Activated T-helper 1 cell treated with anti-CD3 and anti-CD28 coated beads, Interleukin-12 subunit alpha, Interleukin-12 subunit beta, Interleukin-2, Interleukin-4 antibody, amounts not matched to agents 30 ng/mL and 10 ng/mL and 1 ng/mL, durations not matched to agents 14 hours and 24 hours and 36 hours (primary cell): ENCODE results near the gene FAM216B. TPM values are rescaled to one million over a fixed set of nuclear protein-coding genes. Genes with fewer than 3 reads are reported as not detected.

Source experiments
- DNase-seq: peaks from one replicate; pipeline ENCODE4 v3.0.0; 2021; ENCODE audit warnings: low spot score
- H3K27ac Mint-ChIP-seq: one replicate; pipeline ENCODE4 v1.8.0; 2021; ENCODE audit warnings: mild to moderate bottlenecking, mixed read lengths
- H3K27me3 Mint-ChIP-seq: one replicate; pipeline ENCODE4 v1.8.0; 2022; ENCODE audit warnings: mild to moderate bottlenecking, moderate library complexity, mixed read lengths; ENCODE audit not compliant: insufficient read depth
- H3K36me3 Mint-ChIP-seq: one replicate; pipeline ENCODE4 v1.8.0; 2021; ENCODE audit warnings: low read depth, mixed read lengths
- H3K4me1 Mint-ChIP-seq: one replicate; pipeline ENCODE4 v1.8.0; 2021; ENCODE audit warnings: low read depth, mixed read lengths
- H3K4me3 Mint-ChIP-seq: one replicate; pipeline ENCODE4 v1.8.0; 2021; ENCODE audit warnings: mild to moderate bottlenecking, moderate library complexity, mixed read lengths
- H3K9me3 Mint-ChIP-seq: one replicate; pipeline ENCODE4 v1.8.0; 2021; ENCODE audit warnings: mixed read lengths
- intact Hi-C: fragments of 100-400 bp; cut with micrococcal nuclease; formaldehyde crosslinking; loops from one replicate; pipeline ENCODE4 v1.15.1; 2024
- total RNA-seq: library from RNA; stranded (reverse); gene quantifications from 2 replicates; pipeline ENCODE4 v1.2.3, GENCODE V29; 2022

The FAM216B gene
- not detected in 2 replicates for total RNA-seq

DNA sequence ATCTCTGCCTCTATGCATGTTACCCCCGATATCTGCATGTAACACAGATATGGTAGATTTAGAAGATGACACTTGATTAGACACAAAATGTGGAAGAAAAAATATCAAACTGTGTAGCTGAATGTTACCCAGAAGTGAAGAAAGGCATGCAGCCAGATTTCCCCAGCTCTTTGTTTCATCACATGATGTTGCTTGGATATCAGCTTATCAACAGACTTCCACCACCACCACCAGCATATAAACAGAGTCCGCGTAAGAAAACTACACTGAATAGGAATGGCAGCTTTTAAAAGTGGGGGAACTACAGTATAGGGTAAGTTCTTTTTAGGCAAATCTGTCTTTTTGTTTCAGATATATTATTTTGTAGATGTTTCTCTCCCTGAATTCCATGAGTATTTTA, at the start of gene FAM216B:
TSS of gene FAM216B (plus strand) at position 233 of the 400 bp plus-strand sequence. CDS start 2,484 bp downstream, outside the sequence.
- peaks cover 2% of the 10 kb centered on the region for H3K27me3 Mint-ChIP-seq
- intact Hi-C loops: no loop called here
- H3K27ac Mint-ChIP-seq: no peak within 1 kb of the TSS
- no peak for DNase-seq
- H3K9me3 Mint-ChIP-seq: no peaks in the 10 kb centered on the region
- no peaks in the 10 kb centered on the region for H3K4me1 Mint-ChIP-seq
- no peak within 1 kb of the TSS for H3K4me3 Mint-ChIP-seq
- no peaks in the 10 kb centered on the region for H3K36me3 Mint-ChIP-seq

DNA sequence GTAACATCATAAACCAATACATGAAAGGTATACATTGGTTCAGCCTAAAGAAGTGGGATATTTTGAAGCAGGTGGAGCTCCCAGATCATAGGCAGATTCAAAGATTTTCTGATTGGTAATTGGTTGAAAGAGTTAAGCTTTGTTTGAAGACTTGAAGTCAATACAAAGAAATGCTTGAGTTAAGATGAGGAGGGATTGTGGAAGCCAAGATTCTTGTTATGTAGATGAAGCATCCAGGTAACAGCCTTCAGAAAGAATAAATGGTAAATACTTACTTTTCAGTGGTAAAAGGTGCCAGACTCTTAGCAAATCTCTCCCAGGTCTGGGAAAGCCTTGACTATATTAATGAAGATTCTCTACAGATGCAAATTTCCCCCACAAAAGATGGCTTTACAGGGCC, 49.3 kb upstream of the FAM216B start:
- no peak overlapping the region for H3K4me3 Mint-ChIP-seq
- H3K27ac Mint-ChIP-seq: no peak overlapping the region
- no peaks in the 10 kb centered on the region for H3K36me3 Mint-ChIP-seq
- intact Hi-C loops: no loop called here
- no peak for DNase-seq
- H3K9me3 Mint-ChIP-seq: no peaks in the 10 kb centered on the region
- H3K4me1 Mint-ChIP-seq: no peaks in the 10 kb centered on the region
- H3K27me3 Mint-ChIP-seq: peaks cover 14% of the 10 kb centered on the region

DNA sequence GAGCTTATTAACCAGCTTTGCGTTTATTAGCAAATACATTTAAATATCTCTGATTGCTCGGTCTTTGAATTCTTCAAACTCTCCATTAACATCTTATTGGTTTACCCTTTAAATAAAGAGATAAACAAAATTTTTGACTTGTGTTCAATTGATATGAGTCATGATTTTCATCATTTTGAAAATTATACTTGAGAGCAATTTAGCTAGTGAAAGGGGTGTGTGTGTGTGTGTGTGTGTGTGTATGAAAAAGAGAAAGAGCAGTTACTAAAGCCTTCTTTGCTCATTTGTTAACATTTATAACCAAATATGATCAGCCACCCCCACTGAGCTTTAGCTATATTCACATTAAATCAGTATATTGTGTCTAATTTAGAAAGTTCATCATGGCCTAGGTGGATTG, 48.3 kb upstream of the FAM216B start:
- intact Hi-C loops: no loop called here
- no peak overlapping the region for H3K27ac Mint-ChIP-seq
- no peaks in the 10 kb centered on the region for H3K36me3 Mint-ChIP-seq

GRCh38 chr13:42735010-42735409, 46.4 kb upstream of the FAM216B start:
- H3K27ac Mint-ChIP-seq: no peak overlapping the region
- no peak overlapping the region for H3K4me3 Mint-ChIP-seq
- H3K27me3 Mint-ChIP-seq: peaks cover 18% of the 10 kb centered on the region
- H3K9me3 Mint-ChIP-seq: no peaks in the 10 kb centered on the region
- H3K4me1 Mint-ChIP-seq: no peaks in the 10 kb centered on the region
- no peak for DNase-seq
- intact Hi-C loops: no loop called here
- no peaks in the 10 kb centered on the region for H3K36me3 Mint-ChIP-seq

More for the DNA sequence above, 48.3 kb upstream of the FAM216B start:
- H3K27me3 Mint-ChIP-seq: peaks cover 19% of the 10 kb centered on the region
- H3K4me3 Mint-ChIP-seq: no peak overlapping the region
- no peaks in the 10 kb centered on the region for H3K9me3 Mint-ChIP-seq
- no peak for DNase-seq
- H3K4me1 Mint-ChIP-seq: no peaks in the 10 kb centered on the region

DNA sequence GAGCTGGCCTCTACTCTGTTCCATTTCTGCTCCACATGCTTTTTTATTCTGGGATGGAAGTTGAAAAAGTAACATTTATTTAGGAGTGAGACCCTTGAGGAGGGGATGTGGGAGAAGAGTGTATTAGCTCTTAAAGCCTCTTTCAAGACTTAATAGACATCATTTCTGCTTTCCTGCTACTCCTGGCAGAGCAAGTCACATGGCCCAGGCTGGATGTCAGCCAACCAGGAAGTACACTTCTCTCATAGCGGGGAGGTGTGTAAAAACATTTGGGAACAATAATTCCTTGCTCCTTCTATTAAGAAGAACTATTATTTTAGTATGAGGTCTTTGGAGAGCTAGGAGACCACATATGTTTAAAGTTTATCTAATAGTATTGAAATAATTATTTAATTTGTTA, 40.6 kb upstream of the FAM216B start:
- Mint-ChIP-seq H3K36me3 (no peaks in the 10 kb centered on the region), H3K9me3 (no peaks in the 10 kb centered on the region), H3K27me3 (peaks cover 12% of the 10 kb centered on the region), H3K27ac (no peak overlapping the region), H3K4me3 (no peak overlapping the region), H3K4me1 (no peaks in the 10 kb centered on the region)
- no peak for DNase-seq
- intact Hi-C loops: no loop called here

DNA sequence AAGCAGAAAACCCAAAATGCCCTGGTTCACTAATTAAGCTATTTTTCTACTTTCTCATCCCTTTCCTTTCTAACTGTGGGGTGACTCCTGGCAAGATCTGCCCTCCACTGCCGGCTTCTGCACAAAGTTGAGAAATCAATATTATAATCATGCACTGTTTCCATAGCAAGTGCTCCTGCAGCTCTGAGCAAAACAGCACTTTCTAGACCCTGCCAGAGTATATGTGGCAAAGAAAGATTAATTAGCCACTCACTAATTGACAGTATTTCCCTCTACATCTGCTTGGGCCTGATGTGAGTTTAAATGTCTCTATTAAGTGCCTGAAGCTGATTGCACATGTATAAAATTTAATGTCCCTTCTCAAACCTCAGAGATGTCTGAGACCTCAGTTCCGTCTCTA, 39.5 kb upstream of the FAM216B start:
- Mint-ChIP-seq H3K36me3 (no peaks in the 10 kb centered on the region), H3K27me3 (peaks cover 12% of the 10 kb centered on the region), H3K4me3 (no peak overlapping the region), H3K4me1 (no peaks in the 10 kb centered on the region), H3K9me3 (no peaks in the 10 kb centered on the region), H3K27ac (no peak overlapping the region)
- no peak for DNase-seq
- intact Hi-C loops: no loop called here

DNA sequence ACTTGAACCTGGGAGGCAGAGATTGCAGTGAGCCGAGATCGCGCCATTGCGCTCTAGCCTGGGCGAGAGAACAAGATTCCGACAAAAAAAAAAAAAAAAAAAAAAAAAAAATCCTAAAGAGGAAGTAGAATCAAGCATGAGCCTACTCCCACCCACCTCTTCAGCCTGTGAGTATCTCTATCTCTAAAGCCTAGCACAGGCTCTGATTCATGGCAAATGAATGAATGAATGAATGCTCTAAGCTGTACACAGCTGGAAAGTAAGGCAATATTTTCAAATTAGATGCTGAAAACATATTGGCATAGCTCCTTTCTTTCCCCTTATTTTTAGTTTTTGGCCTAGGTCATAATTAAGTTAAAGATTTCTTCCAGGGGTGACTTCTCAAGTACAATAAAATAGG, 35.7 kb upstream of the FAM216B start:
- DNase-seq: no peak
- Mint-ChIP-seq H3K27me3 (peaks cover 7% of the 10 kb centered on the region), H3K9me3 (no peaks in the 10 kb centered on the region), H3K36me3 (no peaks in the 10 kb centered on the region), H3K4me1 (no peaks in the 10 kb centered on the region), H3K4me3 (no peak overlapping the region), H3K27ac (no peak overlapping the region)
- intact Hi-C loops: no loop called here

GRCh38 chr13:42746866-42747265, 34.5 kb upstream of the FAM216B start:
- Mint-ChIP-seq H3K4me3 (no peak overlapping the region), H3K9me3 (no peaks in the 10 kb centered on the region), H3K27me3 (peaks cover 6% of the 10 kb centered on the region), H3K4me1 (no peaks in the 10 kb centered on the region), H3K36me3 (no peaks in the 10 kb centered on the region), H3K27ac (no peak overlapping the region)
- DNase-seq: no peak
- intact Hi-C loops: no loop called here

DNA sequence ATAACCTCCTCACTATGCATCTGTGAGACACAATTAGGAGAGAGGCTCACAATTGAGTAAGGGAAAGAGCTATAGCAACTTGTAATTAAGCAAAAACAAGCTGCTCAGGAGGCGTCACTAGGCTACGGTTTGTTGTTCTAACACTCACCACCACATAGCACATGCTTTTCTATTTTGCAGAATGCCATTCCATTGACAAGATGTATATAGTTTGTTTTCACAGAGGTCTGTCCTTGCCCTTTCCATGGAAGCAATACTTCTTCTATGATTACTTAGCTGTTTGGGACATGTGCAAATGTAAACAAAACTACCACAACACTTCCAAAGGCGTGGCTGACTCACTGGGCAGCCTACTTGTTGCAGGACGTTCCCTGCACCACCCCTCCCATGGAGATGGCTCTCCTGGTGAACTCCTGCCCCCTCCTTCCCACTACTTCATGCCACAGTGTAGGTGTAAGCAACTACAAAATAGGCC, 33.9 kb upstream of the FAM216B start:
- no peaks in the 10 kb centered on the region for H3K36me3 Mint-ChIP-seq
- H3K27ac Mint-ChIP-seq: no peak overlapping the region
- H3K4me1 Mint-ChIP-seq: no peaks in the 10 kb centered on the region
- H3K4me3 Mint-ChIP-seq: no peak overlapping the region
- no peak for DNase-seq
- intact Hi-C loops: no loop called here
- H3K27me3 Mint-ChIP-seq: peaks cover 6% of the 10 kb centered on the region
- no peaks in the 10 kb centered on the region for H3K9me3 Mint-ChIP-seq

GRCh38 chr13:42750794-42751193, 30.6 kb upstream of the FAM216B start:
- H3K36me3 Mint-ChIP-seq: no peaks in the 10 kb centered on the region
- no peak for DNase-seq
- H3K9me3 Mint-ChIP-seq: no peaks in the 10 kb centered on the region
- H3K27me3 Mint-ChIP-seq: peaks cover 6% of the 10 kb centered on the region
- no peak overlapping the region for H3K27ac Mint-ChIP-seq
- H3K4me1 Mint-ChIP-seq: no peaks in the 10 kb centered on the region
- intact Hi-C loops: no loop called here
- no peak overlapping the region for H3K4me3 Mint-ChIP-seq

GRCh38 chr13:42751693-42752092, 29.7 kb upstream of the FAM216B start:
- no peaks in the 10 kb centered on the region for H3K4me1 Mint-ChIP-seq
- no peaks in the 10 kb centered on the region for H3K9me3 Mint-ChIP-seq
- intact Hi-C loops: no loop called here
- peaks cover 6% of the 10 kb centered on the region for H3K27me3 Mint-ChIP-seq
- H3K36me3 Mint-ChIP-seq: no peaks in the 10 kb centered on the region
- no peak overlapping the region for H3K27ac Mint-ChIP-seq
- H3K4me3 Mint-ChIP-seq: no peak overlapping the region
- DNase-seq: no peak

DNA sequence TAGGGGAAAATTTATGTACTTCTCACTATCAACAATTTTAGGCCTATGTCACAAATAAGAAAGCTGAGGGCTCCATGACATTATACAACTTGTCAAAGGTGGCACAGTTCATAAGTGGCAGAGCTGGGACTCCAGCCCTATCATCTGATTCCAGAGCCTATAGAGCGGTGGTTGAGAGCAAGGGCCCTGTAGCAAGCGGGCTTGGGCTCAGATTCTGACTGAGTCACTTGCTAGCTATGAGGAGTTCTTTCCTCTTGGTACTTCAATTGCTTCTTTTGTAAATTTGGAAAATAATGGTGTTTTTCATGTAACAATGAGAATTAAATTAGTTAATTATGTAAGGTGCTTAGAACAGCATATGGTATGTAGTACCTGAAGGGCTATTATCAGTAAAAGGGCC, 28.7 kb upstream of the FAM216B start:
- H3K4me3 Mint-ChIP-seq: no peak overlapping the region
- H3K36me3 Mint-ChIP-seq: no peaks in the 10 kb centered on the region
- H3K4me1 Mint-ChIP-seq: no peaks in the 10 kb centered on the region
- intact Hi-C loops: no loop called here
- DNase-seq: no peak
- H3K27ac Mint-ChIP-seq: no peak overlapping the region
- no peaks in the 10 kb centered on the region for H3K9me3 Mint-ChIP-seq
- peaks cover 6% of the 10 kb centered on the region for H3K27me3 Mint-ChIP-seq

DNA sequence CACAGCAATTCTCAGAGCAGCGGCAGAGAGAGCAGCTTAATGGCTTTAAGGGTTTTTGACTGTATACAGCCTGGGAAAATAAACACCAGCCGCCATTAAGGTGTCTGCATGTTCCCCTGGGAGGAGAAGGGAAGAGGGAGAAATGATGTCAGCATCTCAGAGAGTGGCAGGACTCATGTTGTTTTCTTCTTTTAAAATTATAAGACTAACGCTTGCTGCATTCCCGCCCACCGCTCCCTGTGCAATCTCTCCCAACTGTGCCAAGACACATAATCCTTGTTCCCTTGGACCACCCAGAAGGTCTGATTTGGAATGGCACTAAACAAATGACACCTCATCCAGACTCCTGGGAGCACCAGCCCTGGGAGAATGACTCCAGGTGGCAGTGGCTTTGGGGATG, 27.7 kb upstream of the FAM216B start:
- peaks cover 6% of the 10 kb centered on the region for H3K27me3 Mint-ChIP-seq
- no peak for DNase-seq
- H3K9me3 Mint-ChIP-seq: no peaks in the 10 kb centered on the region
- no peaks in the 10 kb centered on the region for H3K4me1 Mint-ChIP-seq
- H3K36me3 Mint-ChIP-seq: no peaks in the 10 kb centered on the region
- intact Hi-C loops: no loop called here
- no peak overlapping the region for H3K27ac Mint-ChIP-seq
- H3K4me3 Mint-ChIP-seq: no peak overlapping the region

DNA sequence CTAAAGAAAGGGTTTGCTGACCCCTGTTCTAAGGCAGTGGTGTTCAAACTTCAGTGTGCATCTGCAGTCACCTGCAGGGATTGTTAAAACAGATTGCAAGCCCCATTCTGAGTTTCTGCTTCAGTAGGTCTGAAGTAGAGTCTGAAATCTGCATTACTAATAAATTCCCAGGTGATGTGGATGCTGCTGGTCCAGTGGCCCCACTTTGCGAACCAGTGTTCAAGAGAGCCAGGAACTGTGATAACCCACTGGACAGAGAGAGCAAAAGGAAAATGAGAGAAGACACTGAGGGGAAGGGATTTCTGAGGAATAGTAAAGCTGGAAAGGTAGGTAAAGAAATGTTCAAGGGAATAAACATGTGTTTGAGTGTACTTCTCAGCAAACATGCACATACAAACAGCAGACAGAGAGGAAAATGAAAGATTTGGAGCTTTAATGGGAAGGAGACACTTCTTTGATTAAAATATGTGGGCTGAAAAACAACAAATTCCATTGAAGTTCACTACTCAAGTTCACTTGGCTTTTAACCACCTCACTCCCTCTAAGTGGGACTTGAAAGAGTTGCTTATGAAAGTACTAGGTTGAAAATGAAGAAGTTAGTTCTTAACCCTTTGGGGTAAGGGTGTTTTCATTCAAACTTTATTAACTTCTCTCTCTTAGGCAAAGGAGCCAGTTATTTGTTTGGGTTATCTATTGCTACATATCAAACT, 26.4 kb upstream of the FAM216B start:
- no peak for DNase-seq
- H3K4me1 Mint-ChIP-seq: no peaks in the 10 kb centered on the region
- no peaks in the 10 kb centered on the region for H3K36me3 Mint-ChIP-seq
- no peaks in the 10 kb centered on the region for H3K9me3 Mint-ChIP-seq
- H3K27me3 Mint-ChIP-seq: no peaks in the 10 kb centered on the region
- H3K4me3 Mint-ChIP-seq: no peak overlapping the region
- no peak overlapping the region for H3K27ac Mint-ChIP-seq
- intact Hi-C loops: no loop called here
